HepG2 (cell line): ENCODE measurements around the gene PPP1R15B. TPM values are rescaled to one million over a fixed set of nuclear protein-coding genes. Genes with fewer than 3 reads are reported as not detected.

ENCODE experiments used
- ATAC-seq: fragments of 200-7000 bp; cut with Tn5 transposase; 3 replicates; pipeline ENCODE4 v1.9.1; 2020; ENCODE audit warnings: mild to moderate bottlenecking, moderate library complexity
- BruUV-seq: library from RNA; stranded (reverse); fragments of 400-500 nt; replicated peaks from 2 replicates; lab custom pipeline; 2021; lab: Mats Ljungman, UMichigan
- CTCF ChIA-PET: fragments of 300-600 bp; formaldehyde crosslinking; extraction: SDS; loops from one replicate; lab custom pipeline; 2021; ENCODE audit warnings: low total read pairs, inconsistent platforms, low intra/inter-chr PET ratio; lab: Yijun Ruan, JAX
- POLR2A ChIA-PET: fragments of 350-600 bp; sonication (Branson Sonifier 250); formaldehyde crosslinking; loops from one replicate; lab custom pipeline; 2020; ENCODE audit warnings: antibody characterized with exemption, inconsistent platforms; lab: Yijun Ruan, JAX
- DNase-seq: peaks from one replicate; pipeline ENCODE4 v3.0.0-alpha.2; 2015; ENCODE audit warnings: low spot score
- FAIRE-seq: peaks from 3 replicates; lab custom pipeline; 2011; peaks lifted over from hg19 to GRCh38; lab: Jason Lieb, UNC
- H2AFZ ChIP-seq: one replicate; pipeline ENCODE4 v1.6.1; 2011; ENCODE audit warnings: low read length, inconsistent platforms
- H3K27ac ChIP-seq: fragments of 300-600 bp; 3 replicates; pipeline ENCODE4 v1.8.0; 2011; ENCODE audit warnings: mixed run types, mild to moderate bottlenecking, mixed read lengths, low read length, inconsistent platforms; ENCODE audit not compliant: insufficient read depth; ENCODE audit errors: extremely low read length
- H3K27me3 ChIP-seq, 2 experiments: fragments of 200-600 bp in 1 of 2; 2 replicates in 1 of 2; 3 replicates in 1 of 2; pipeline versions ENCODE4 v1.6.0 to v1.8.0; 2011; ENCODE audit warnings: low read length in 2 of 2, mild to moderate bottlenecking in 2 of 2, moderate library complexity in 2 of 2, inconsistent platforms in 1 of 2; ENCODE audit not compliant: insufficient read depth in 2 of 2, control insufficient read depth in 1 of 2
- H3K36me3 ChIP-seq, 2 experiments: fragments of 200-600 bp in 1 of 2; replicated peaks in 1 of 2; 2 replicates in 1 of 2; 3 replicates in 1 of 2; pipeline versions ENCODE4 v1.5.1 to v1.8.0; 2011; ENCODE audit warnings: low read length in 2 of 2, inconsistent platforms in 1 of 2; ENCODE audit not compliant: insufficient read depth in 2 of 2, control insufficient read depth in 1 of 2
- H3K4me1 ChIP-seq: 2 replicates; pipeline ENCODE4 v1.5.1; 2012; ENCODE audit warnings: low read length, inconsistent platforms; ENCODE audit not compliant: insufficient read depth
- H3K4me2 ChIP-seq: 2 replicates; pipeline ENCODE4 v1.6.0; 2011; ENCODE audit warnings: low read depth, low read length, inconsistent platforms
- H3K4me3 ChIP-seq, 3 experiments: fragments of 200-600 bp in 1 of 3; sonication (generic), shearing (Covaris generic) in 1 of 3; replicated peaks in 1 of 3; 2 replicates each; pipeline ENCODE4 v1.5.1; 2011 to 2016; ENCODE audit warnings: low read length in 3 of 3, inconsistent platforms in 2 of 3, low read depth in 2 of 3, mild to moderate bottlenecking in 2 of 3, control low read depth in 1 of 3, mixed read lengths in 1 of 3; ENCODE audit not compliant: insufficient read depth in 1 of 3
- H3K79me2 ChIP-seq: one replicate; pipeline ENCODE4 v1.6.1; 2011; ENCODE audit warnings: low read length, inconsistent platforms; ENCODE audit not compliant: insufficient read depth
- H3K9ac ChIP-seq: 2 replicates; pipeline ENCODE4 v1.6.0; 2011; ENCODE audit warnings: mild to moderate bottlenecking, low read depth, low read length, inconsistent platforms; ENCODE audit not compliant: insufficient read depth
- H3K9me3 ChIP-seq: 2 replicates; pipeline ENCODE4 v1.5.1; 2012; ENCODE audit warnings: mild to moderate bottlenecking, low read length
- H4K20me1 ChIP-seq: 2 replicates; pipeline ENCODE4 v1.6.0; 2011; ENCODE audit warnings: inconsistent platforms, mild to moderate bottlenecking, low read length, moderate library complexity; ENCODE audit not compliant: insufficient read depth
- CAMTA2 ChIP-seq: sonication (generic); formaldehyde crosslinking; IDR thresholded peaks from 2 replicates; pipeline ENCODE4 v1.4.0; 2020; ENCODE audit warnings: mild to moderate bottlenecking, missing genetic modification reagents, borderline replicate concordance
- FOXK1 ChIP-seq: sonication (generic); formaldehyde crosslinking; IDR thresholded peaks from 2 replicates; pipeline ENCODE4 v1.4.0; 2020; ENCODE audit warnings: low read depth, missing genetic modification reagents, borderline replicate concordance
- HIVEP1 ChIP-seq: sonication (generic); formaldehyde crosslinking; IDR thresholded peaks from 2 replicates; pipeline ENCODE4 v1.4.0; 2020; ENCODE audit warnings: mild to moderate bottlenecking, missing genetic modification reagents
- NFKBIZ ChIP-seq: IDR thresholded peaks from 2 replicates; pipeline ENCODE4 v1.6.1; 2018; ENCODE audit warnings: missing genetic modification reagents, missing compliant biosample characterization
- ZNF556 ChIP-seq: sonication (generic); formaldehyde crosslinking; IDR thresholded peaks from 2 replicates; pipeline ENCODE4 v1.4.0; 2020; ENCODE audit warnings: mild to moderate bottlenecking, missing genetic modification reagents, borderline replicate concordance
- ZNF766 ChIP-seq: sonication (generic); formaldehyde crosslinking; IDR thresholded peaks from 2 replicates; pipeline ENCODE4 v1.5.0; 2020; ENCODE audit warnings: missing genetic modification reagents, borderline replicate concordance
- ZNF816 ChIP-seq: sonication (generic); formaldehyde crosslinking; IDR thresholded peaks from 2 replicates; pipeline ENCODE4 v1.8.0; 2022; ENCODE audit warnings: missing genetic modification reagents, mild to moderate bottlenecking, borderline replicate concordance
- WGBS: methylation state at CpG from one replicate; pipeline ENCODE4 v1.1.6; 2017; ENCODE audit warnings: low lambda C conversion rate; 5-methylcytosine and 5-hydroxymethylcytosine counted together
- in situ Hi-C: cut with HindIII; loops from 2 replicates; pipeline ENCODE4 v1.10.0; 2017; ENCODE audit warnings: low pct_unique_long_range_greater_than_20kb; ENCODE audit not compliant: extremely low pct_ligation_motif_present
- intact Hi-C: fragments of 100-400 bp; cut with micrococcal nuclease; formaldehyde crosslinking; loops from one replicate; pipeline ENCODE4 v1.10.0; 2022; ENCODE audit not compliant: unreplicated experiment
- polyA plus RNA-seq, 8 experiments: library from polyadenylated mRNA; depleted of rRNA in 3 of 8; stranded (reverse) in 7 of 8; unstranded in 1 of 8; fragments of >200 nt; fragmentation: Illumina TruSeq in 4 of 8; extraction: Trizol in 4 of 8; gene quantifications; 2 replicates each; pipeline versions ENCODE4 v1.2.1 to v1.2.3, GENCODE V29; 2011 to 2016; ENCODE audit warnings: low read depth in 4 of 8, missing spikeins in 1 of 8, mixed read lengths in 1 of 8; ENCODE audit not compliant: insufficient read depth in 1 of 8
- total RNA-seq, 5 experiments: library from RNA; depleted of rRNA; stranded (reverse); fragments of >200 nt; fragmentation: Illumina TruSeq; extraction: Trizol; gene quantifications; 2 replicates each; pipeline ENCODE4 v1.2.3, GENCODE V29; 2016; ENCODE audit warnings: low read depth in 1 of 5
- TF ChIP-seq, protein P1 (sequence below): sonication (generic); formaldehyde crosslinking; IDR thresholded peaks from 2 replicates; pipeline ENCODE4 v1.5.0; 2020; ENCODE audit warnings: missing genetic modification reagents

PPP1R15B gene
- total and polyA plus RNA-seq, 2 of the 13 experiments (the other 11 are each of a cell fraction or from before 2014, with no cell fraction given) = 13.4 to 23.8 TPM

DNA sequence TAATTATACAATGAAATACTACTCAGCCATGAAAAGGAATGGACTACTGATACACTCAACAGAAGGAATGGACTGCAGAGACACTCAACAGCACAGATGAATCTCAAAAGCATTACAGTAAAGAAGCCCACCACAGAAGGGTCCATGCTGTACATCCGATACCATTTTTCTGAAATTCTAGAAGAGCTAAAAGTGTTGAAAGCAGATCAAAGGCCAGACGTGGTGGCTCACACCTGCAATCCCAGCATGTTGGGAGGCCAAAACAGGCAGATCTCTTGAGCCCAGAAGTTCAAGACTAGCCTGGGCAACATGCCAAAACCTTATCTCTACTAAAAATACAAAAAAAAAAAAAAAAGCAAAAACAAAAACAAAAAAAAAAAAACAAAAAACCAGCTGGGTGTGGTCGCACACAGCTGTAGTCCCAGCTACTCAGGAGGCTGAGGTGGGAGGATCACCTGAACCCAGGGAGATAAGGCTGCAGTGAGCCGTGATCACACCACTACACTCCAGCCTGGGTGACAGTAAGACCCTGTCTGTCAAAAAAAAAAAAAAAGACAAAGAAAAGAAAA is 15.5 kb downstream of the PPP1R15B start:
- ATAC-seq = no peak
- H3K4me1 ChIP-seq = no peaks in the 10 kb centered on the region
- no peak for FAIRE-seq
- H3K4me3 ChIP-seq = no peak overlapping the region
- in situ Hi-C loops (no loop called here), intact Hi-C loops (no loop called here)
- H3K27me3 ChIP-seq = no peaks in the 10 kb centered on the region
- no peak overlapping the region for H2AFZ ChIP-seq
- H3K9me3 ChIP-seq = no peaks in the 10 kb centered on the region
- no peaks in the 10 kb centered on the region for H4K20me1 ChIP-seq
- H3K9ac ChIP-seq = no peak overlapping the region
- ChIA-PET CTCF (no interaction called here), POLR2A (interaction anchor here (1.0 to 2.2 kb wide), 2 partner anchors 11 to 18 kb away, joined by 3 to 10 read pairs; no protein-coding TSS in a partner anchor)
- TF ChIP-seq HIVEP1 (CRISPR knock-in tag) (no peak), ZNF766 (CRISPR knock-in tag) (no peak)
- TF ChIP-seq, protein P1, sequence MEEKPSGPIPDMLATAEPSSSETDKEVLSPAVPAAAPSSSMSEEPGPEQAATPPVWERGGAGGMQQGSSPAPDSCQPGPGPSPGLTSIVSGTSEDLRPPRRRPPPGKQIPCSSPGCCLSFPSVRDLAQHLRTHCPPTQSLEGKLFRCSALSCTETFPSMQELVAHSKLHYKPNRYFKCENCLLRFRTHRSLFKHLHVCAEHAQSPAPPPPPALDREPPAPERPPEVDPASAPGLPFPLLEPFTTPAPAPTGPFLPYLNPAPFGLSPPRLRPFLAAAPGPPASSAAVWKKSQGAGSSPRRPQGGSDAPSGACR (CRISPR knock-in tag) = no peak
- no peak for DNase-seq
- 96% methylated on average over 4 of the region's 4 CpGs for WGBS
- H3K79me2 ChIP-seq = no peaks in the 10 kb centered on the region
- no peak overlapping the region for H3K4me2 ChIP-seq
- H3K36me3 ChIP-seq = peaks cover 0 to 7% of the 10 kb centered on the region in 2 experiments; a peak in 2 of 5 replicates
- BruUV-seq = no TSS peak
- no peak overlapping the region for H3K27ac ChIP-seq

DNA sequence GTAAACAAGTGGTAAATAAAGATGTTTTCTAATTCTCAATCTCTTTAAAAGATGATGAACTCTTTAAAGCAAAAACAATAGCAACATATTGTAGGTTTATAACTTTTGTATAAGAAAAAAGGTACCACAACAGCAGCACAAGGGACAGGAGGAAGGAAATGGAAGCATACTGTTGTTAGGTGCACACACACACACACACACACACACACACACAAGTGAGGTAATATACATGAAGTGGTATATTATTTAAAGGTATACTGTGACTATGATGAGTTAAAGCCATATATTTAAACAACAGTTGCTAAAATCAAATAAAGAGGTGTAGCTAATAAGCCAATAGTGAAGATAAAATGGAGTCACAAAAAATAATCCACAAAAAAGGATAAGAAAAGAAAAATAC is 20.0 kb downstream of the PPP1R15B start:
- no peak for TF ChIP-seq ZNF816 (CRISPR knock-in tag)
- TF ChIP-seq CAMTA2 (CRISPR knock-in tag) = no peak
- TF ChIP-seq ZNF556 (CRISPR knock-in tag) = no peak
- TF ChIP-seq NFKBIZ (CRISPR knock-in tag) = no peak
- no peak for TF ChIP-seq FOXK1
- H3K36me3 ChIP-seq = no peaks in the 10 kb centered on the region
- H3K4me1 ChIP-seq = no peaks in the 10 kb centered on the region
- BruUV-seq = no TSS peak
- CTCF ChIA-PET = no interaction called here
- no peaks in the 10 kb centered on the region for H3K27me3 ChIP-seq
- ATAC-seq (no peak), FAIRE-seq (no peak), DNase-seq (no peak)
- H4K20me1 ChIP-seq = no peaks in the 10 kb centered on the region
- POLR2A ChIA-PET = interaction anchor here (2.1 kb wide), 1 partner anchor 13 kb away, joined by 5 read pairs; no protein-coding TSS in a partner anchor
- no peak overlapping the region for H3K9ac ChIP-seq
- no peak overlapping the region for H3K4me2 ChIP-seq
- H3K79me2 ChIP-seq = no peaks in the 10 kb centered on the region
- H3K27ac ChIP-seq = no peak overlapping the region
- in situ Hi-C loops (no loop called here), intact Hi-C loops (no loop called here)
- H3K4me3 ChIP-seq = no peak overlapping the region
- no peak overlapping the region for H2AFZ ChIP-seq
- no peaks in the 10 kb centered on the region for H3K9me3 ChIP-seq
